Smooth muscle cell (in vitro differentiated cells): ENCODE measurements around the gene QRFP. TPM values are rescaled to one million over a fixed set of nuclear protein-coding genes. Genes with fewer than 3 reads are reported as not detected.

Experiments
- DNase-seq: peaks from one replicate; lab custom pipeline; 2025; ENCODE audit not compliant: unreplicated experiment; lab: John Stamatoyannopoulos, UW
- H2AFZ ChIP-seq: fragments of 200-600 bp; sonication (generic); 2 replicates; pipeline ENCODE4 v1.6.0; 2016; ENCODE audit warnings: antibody characterized with exemption, low read depth, mild to moderate bottlenecking
- H3F3A ChIP-seq: fragments of 200-600 bp; sonication (generic); 2 replicates; pipeline ENCODE4 v1.6.0; 2017; ENCODE audit warnings: antibody characterized with exemption, low read depth
- H3K27ac ChIP-seq: fragments of 200-600 bp; sonication (generic); 2 replicates; pipeline ENCODE4 v1.5.1; 2016; ENCODE audit warnings: low read depth, mild to moderate bottlenecking
- H3K27me3 ChIP-seq: fragments of 200-600 bp; sonication (generic); 2 replicates; pipeline ENCODE4 v1.6.1; 2016; ENCODE audit warnings: low read depth, mild to moderate bottlenecking
- H3K36me3 ChIP-seq: fragments of 200-600 bp; sonication (generic); 2 replicates; pipeline ENCODE4 v1.5.1; 2016; ENCODE audit warnings: low read depth
- H3K4me1 ChIP-seq: fragments of 200-600 bp; sonication (generic); 2 replicates; pipeline ENCODE4 v1.5.1; 2016; ENCODE audit warnings: low read depth
- H3K4me2 ChIP-seq: fragments of 200-600 bp; sonication (generic); 2 replicates; pipeline ENCODE4 v1.6.0; 2016; ENCODE audit warnings: mild to moderate bottlenecking
- H3K4me3 ChIP-seq: fragments of 200-600 bp; sonication (generic); 2 replicates; pipeline ENCODE4 v1.5.1; 2016; ENCODE audit warnings: mild to moderate bottlenecking
- H3K79me2 ChIP-seq: fragments of 200-600 bp; sonication (generic); 2 replicates; pipeline ENCODE4 v1.6.0; 2016; ENCODE audit warnings: low read depth, mild to moderate bottlenecking
- H3K9ac ChIP-seq: fragments of 200-600 bp; sonication (generic); 2 replicates; pipeline ENCODE4 v1.6.0; 2016; ENCODE audit warnings: low read depth
- H3K9me3 ChIP-seq: fragments of 200-600 bp; sonication (generic); replicated peaks from 2 replicates; pipeline ENCODE4 v1.5.1; 2016; ENCODE audit warnings: low read depth
- H4K20me1 ChIP-seq: fragments of 200-600 bp; sonication (generic); 2 replicates; pipeline ENCODE4 v1.6.0; 2016; ENCODE audit warnings: low read depth
- CTCF ChIP-seq: fragments of 200-600 bp; sonication (generic); IDR thresholded peaks from 2 replicates; pipeline ENCODE4 v1.5.1; 2017; ENCODE audit warnings: borderline replicate concordance, mild to moderate bottlenecking, antibody characterized with exemption; ENCODE audit not compliant: insufficient read depth, poor library complexity, severe bottlenecking
- WGBS: methylation state at CpG from one replicate; pipeline ENCODE4 v1.1.7; 2016; ENCODE audit warnings: low lambda C conversion rate; 5-methylcytosine and 5-hydroxymethylcytosine counted together
- polyA plus RNA-seq: library from polyadenylated mRNA; unstranded; fragments of >200 nt; fragmentation: Nextera tagmentation; extraction: Ambion mirVana; gene quantifications from 2 replicates; pipeline ENCODE4 v1.2.1, GENCODE V29; 2016
- total RNA-seq: library from RNA; depleted of rRNA; stranded (reverse); fragments of >200 nt; gene quantifications from 2 replicates; pipeline ENCODE4 v1.2.3, GENCODE V29; 2014

Gene QRFP
- total and polyA plus RNA-seq, 2 experiments from 2014 or later = 0.15 TPM; not detected in 1

GRCh38 chr9:130884111-130884531 is 12.5 kb downstream of the QRFP start:
- no peaks in the 10 kb centered on the region for H3K27me3 ChIP-seq
- H3K9me3 ChIP-seq = no peaks in the 10 kb centered on the region
- H3K36me3 ChIP-seq = peaks cover 16% of the 10 kb centered on the region
- H3K79me2 ChIP-seq = no peaks in the 10 kb centered on the region
- H3K27ac ChIP-seq = no peak overlapping the region
- no peak overlapping the region for H3K9ac ChIP-seq
- 96% methylated on average over 25 of the region's 25 CpGs for WGBS
- DNase-seq = no peak
- H2AFZ ChIP-seq = no peak overlapping the region
- TF ChIP-seq CTCF = no peak
- H4K20me1 ChIP-seq = peaks cover 58% of the 10 kb centered on the region
- no peak overlapping the region for H3K4me3 ChIP-seq
- no peaks in the 10 kb centered on the region for H3F3A ChIP-seq
- no peaks in the 10 kb centered on the region for H3K4me1 ChIP-seq
- no peak overlapping the region for H3K4me2 ChIP-seq

- Histone ChIP-seq H3K36me3 (peaks cover 12% of the 10 kb centered on the region), H4K20me1 (peaks cover 55% of the 10 kb centered on the region), H2AFZ (no peak overlapping the region), H3K79me2 (no peaks in the 10 kb centered on the region), H3K9ac (no peak overlapping the region), H3K4me3 (no peak overlapping the region), H3K27me3 (no peaks in the 10 kb centered on the region), H3K9me3 (no peaks in the 10 kb centered on the region), H3K27ac (no peak overlapping the region), H3K4me1 (no peaks in the 10 kb centered on the region), H3F3A (no peaks in the 10 kb centered on the region), H3K4me2 (no peak overlapping the region)
- DNase-seq = no peak
- no peak for TF ChIP-seq CTCF
- WGBS = 93% methylated on average over 5 of the region's 5 CpGs
Measured at GRCh38 chr9:130883479-130883878, 13.1 kb downstream of the QRFP start.

GRCh38 chr9:130882696-130883225 is 13.9 kb downstream of the QRFP start:
- no peaks in the 10 kb centered on the region for H3K4me1 ChIP-seq
- H3K4me3 ChIP-seq = no peak overlapping the region
- 94% methylated on average over 15 of the region's 15 CpGs for whole genome bisulfite sequencing
- H4K20me1 ChIP-seq = peaks cover 55% of the 10 kb centered on the region
- DNase-seq = no peak
- TF ChIP-seq CTCF = no peak
- no peak overlapping the region for H3K27ac ChIP-seq
- H2AFZ ChIP-seq = no peak overlapping the region
- no peak overlapping the region for H3K4me2 ChIP-seq
- H3K27me3 ChIP-seq = no peaks in the 10 kb centered on the region
- H3F3A ChIP-seq = no peaks in the 10 kb centered on the region
- H3K36me3 ChIP-seq = peaks cover 10% of the 10 kb centered on the region
- no peak overlapping the region for H3K9ac ChIP-seq
- H3K9me3 ChIP-seq = no peaks in the 10 kb centered on the region
- peaks cover 3% of the 10 kb centered on the region for H3K79me2 ChIP-seq

- Histone ChIP-seq H3F3A (no peaks in the 10 kb centered on the region), H3K4me2 (no peak overlapping the region), H3K4me3 (no peak overlapping the region), H2AFZ (no peak overlapping the region), H3K4me1 (no peaks in the 10 kb centered on the region), H3K9me3 (no peaks in the 10 kb centered on the region), H3K27ac (no peak overlapping the region), H3K27me3 (no peaks in the 10 kb centered on the region), H3K9ac (no peak overlapping the region), H3K79me2 (peaks cover 3% of the 10 kb centered on the region), H3K36me3 (peaks cover 14% of the 10 kb centered on the region), H4K20me1 (peaks cover 53% of the 10 kb centered on the region)
- WGBS = 99% methylated on average over 6 of the region's 6 CpGs
- TF ChIP-seq CTCF = no peak
- no peak for DNase-seq
Measured at GRCh38 chr9:130881516-130881915, 15.1 kb downstream of the QRFP start.
